Panc1 (cell line): ENCODE measurements around the gene GNLY. TPM values are rescaled to one million over a fixed set of nuclear protein-coding genes. Genes with fewer than 3 reads are reported as not detected.

ENCODE experiments used
- ATAC-seq: fragments of 200-7000 bp; cut with Tn5 transposase; 2 replicates; pipeline ENCODE4 v1.9.1; 2020; ENCODE audit warnings: mild to moderate bottlenecking, moderate library complexity
- BruUV-seq: library from RNA; stranded (reverse); fragments of 400-500 nt; replicated peaks from 2 replicates; lab custom pipeline; 2021; lab: Mats Ljungman, UMichigan
- CTCF ChIA-PET: fragments of 300-600 bp; sonication (Branson Sonifier 250); formaldehyde crosslinking; loops from one replicate; lab custom pipeline; 2022; ENCODE audit warnings: antibody characterized with exemption; lab: Charles Lee
- POLR2A ChIA-PET: fragments of 300-600 bp; sonication (Branson Sonifier 250); formaldehyde crosslinking; loops from one replicate; lab custom pipeline; 2022; ENCODE audit warnings: antibody characterized with exemption; lab: Charles Lee
- DNase-seq: peaks from one replicate; pipeline ENCODE4 v3.0.0-alpha.2; 2010; ENCODE audit warnings: low read depth, low spot score
- H3K27ac ChIP-seq: 2 replicates; pipeline ENCODE4 v1.5.1; 2011; ENCODE audit warnings: mild to moderate bottlenecking, low read length, inconsistent platforms
- H3K27me3 ChIP-seq: fragments of 200-500 bp; sonication (Bioruptor generic); 2 replicates; pipeline ENCODE4 v1.6.0; 2014; ENCODE audit warnings: low read length, inconsistent platforms; ENCODE audit not compliant: control insufficient read depth, insufficient read depth
- H3K36me3 ChIP-seq: fragments of 200-500 bp; sonication (Bioruptor generic); 2 replicates; pipeline ENCODE4 v1.5.1; 2014; ENCODE audit warnings: inconsistent platforms, mild to moderate bottlenecking, low read length, moderate library complexity; ENCODE audit not compliant: control insufficient read depth, insufficient read depth
- H3K4me1 ChIP-seq: 2 replicates; pipeline ENCODE4 v1.5.1; 2011; ENCODE audit warnings: inconsistent platforms, mild to moderate bottlenecking, low read length, moderate library complexity; ENCODE audit not compliant: control insufficient read depth, insufficient read depth
- H3K4me3 ChIP-seq, 2 experiments: 2 replicates each; pipeline ENCODE4 v1.5.1; 2011 to 2012; ENCODE audit warnings: low read depth in 2 of 2, low read length in 2 of 2, mild to moderate bottlenecking in 2 of 2, inconsistent platforms in 1 of 2, moderate library complexity in 1 of 2
- H3K9me3 ChIP-seq: fragments of 200-500 bp; sonication (Bioruptor generic); 2 replicates; pipeline ENCODE4 v1.5.1; 2014; ENCODE audit warnings: low read depth, mild to moderate bottlenecking, inconsistent platforms, low read length, moderate library complexity; ENCODE audit not compliant: control insufficient read depth, insufficient read depth
- POLR2AphosphoS5 ChIP-seq: IDR thresholded peaks from 2 replicates; pipeline ENCODE4 v1.6.1; 2012; ENCODE audit warnings: mild to moderate bottlenecking, low read depth, low read length, moderate library complexity
- SIN3A ChIP-seq: IDR thresholded peaks from 2 replicates; pipeline ENCODE4 v1.6.1; 2012; ENCODE audit warnings: low read depth, mild to moderate bottlenecking, low read length, moderate library complexity, borderline replicate concordance; ENCODE audit not compliant: insufficient read depth
- TCF7L2 ChIP-seq: IDR thresholded peaks from 2 replicates; pipeline ENCODE4 v1.6.1; 2011; ENCODE audit warnings: mild to moderate bottlenecking, low read depth, low read length, inconsistent platforms
- in situ Hi-C: cut with HindIII; loops from 2 replicates; pipeline ENCODE4 v1.10.0; 2016; ENCODE audit warnings: low sequenced_read_pairs, low pct_unique_long_range_greater_than_20kb
- intact Hi-C: fragments of 100-400 bp; cut with micrococcal nuclease; formaldehyde crosslinking; loops from one replicate; pipeline ENCODE4 v1.10.0; 2022; ENCODE audit not compliant: unreplicated experiment
- total RNA-seq: library from RNA; stranded (reverse); gene quantifications from one replicate; pipeline ENCODE4 v1.2.1, GENCODE V29; 2021; ENCODE audit not compliant: unreplicated experiment
- TF ChIP-seq, protein P1 (sequence below), 2 experiments: IDR thresholded peaks; 2 replicates each; pipeline ENCODE4 v1.6.1; 2011 to 2012; ENCODE audit warnings: low read depth in 2 of 2, control low read depth in 1 of 2, low read length in 1 of 2, mild to moderate bottlenecking in 1 of 2, moderate library complexity in 1 of 2; ENCODE audit not compliant: insufficient read depth in 1 of 2
- TF ChIP-seq, protein P2 (sequence below): fragments of 450-650 bp; IDR thresholded peaks from 2 replicates; pipeline ENCODE4 v1.5.1; 2017; ENCODE audit warnings: mild to moderate bottlenecking

Gene GNLY
- total RNA-seq, 1 experiment from 2014 or later, result not detected

DNA sequence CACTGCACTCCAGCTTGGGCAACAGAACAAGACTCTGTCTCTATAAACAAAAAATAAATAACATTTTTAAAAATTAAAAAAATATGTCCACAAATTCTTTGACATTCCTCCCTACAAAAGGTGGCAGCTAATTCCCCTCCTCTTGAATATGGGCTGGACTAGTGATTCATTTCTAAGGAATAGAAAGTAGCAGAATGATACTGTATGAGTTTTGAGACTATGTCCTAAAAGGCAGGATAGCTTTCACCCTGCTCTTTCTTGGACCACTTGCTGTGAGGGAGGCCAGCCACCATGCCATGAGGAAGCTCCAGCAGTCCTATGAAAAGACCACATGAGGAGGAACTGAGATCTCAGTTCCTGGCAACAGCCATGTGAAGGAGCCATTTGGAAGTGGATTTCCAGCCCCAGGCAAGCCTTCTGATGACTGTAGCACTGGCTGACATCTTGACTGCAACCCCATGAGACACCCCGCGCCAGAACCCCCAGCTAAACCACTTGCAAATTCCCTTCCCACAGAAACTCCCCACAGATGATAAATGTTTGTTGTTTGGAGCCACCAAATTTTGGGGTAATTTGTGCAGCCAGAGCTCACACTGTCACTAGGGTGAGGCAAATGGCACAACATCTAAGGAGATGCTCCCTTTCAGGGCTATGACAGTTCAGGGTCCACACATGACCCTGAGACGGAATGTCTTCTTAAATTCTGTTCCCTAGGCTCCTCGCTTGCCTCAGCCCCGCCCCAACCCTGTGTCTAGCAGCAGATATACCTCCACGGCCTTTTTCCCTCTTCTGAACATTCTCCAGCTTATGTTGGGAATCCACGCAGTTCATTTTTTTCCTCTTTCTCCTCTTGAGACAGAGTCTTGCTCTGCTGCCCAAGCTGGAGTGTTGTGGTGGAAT lies 42.5 kb downstream of the GNLY start:
- no peak for DNase-seq
- Histone ChIP-seq H3K4me3 (no peak overlapping the region), H3K4me1 (peaks cover 5% of the 10 kb centered on the region), H3K27me3 (no peaks in the 10 kb centered on the region), H3K9me3 (no peaks in the 10 kb centered on the region), H3K27ac (no peak overlapping the region), H3K36me3 (no peaks in the 10 kb centered on the region)
- no peak for ATAC-seq
- ChIA-PET CTCF (interaction anchor here (0.7 kb wide), 2 partner anchors 32 to 33 kb away, joined by 3 to 6 read pairs; no protein-coding TSS in a partner anchor), POLR2A (interaction anchor here (0.9 kb wide), 1 partner anchor 17 kb away, joined by 3 read pairs; the partner anchor contains the start of gene ATOH8)
- in situ Hi-C loops, result no loop called here
- TF ChIP-seq, protein P1, sequence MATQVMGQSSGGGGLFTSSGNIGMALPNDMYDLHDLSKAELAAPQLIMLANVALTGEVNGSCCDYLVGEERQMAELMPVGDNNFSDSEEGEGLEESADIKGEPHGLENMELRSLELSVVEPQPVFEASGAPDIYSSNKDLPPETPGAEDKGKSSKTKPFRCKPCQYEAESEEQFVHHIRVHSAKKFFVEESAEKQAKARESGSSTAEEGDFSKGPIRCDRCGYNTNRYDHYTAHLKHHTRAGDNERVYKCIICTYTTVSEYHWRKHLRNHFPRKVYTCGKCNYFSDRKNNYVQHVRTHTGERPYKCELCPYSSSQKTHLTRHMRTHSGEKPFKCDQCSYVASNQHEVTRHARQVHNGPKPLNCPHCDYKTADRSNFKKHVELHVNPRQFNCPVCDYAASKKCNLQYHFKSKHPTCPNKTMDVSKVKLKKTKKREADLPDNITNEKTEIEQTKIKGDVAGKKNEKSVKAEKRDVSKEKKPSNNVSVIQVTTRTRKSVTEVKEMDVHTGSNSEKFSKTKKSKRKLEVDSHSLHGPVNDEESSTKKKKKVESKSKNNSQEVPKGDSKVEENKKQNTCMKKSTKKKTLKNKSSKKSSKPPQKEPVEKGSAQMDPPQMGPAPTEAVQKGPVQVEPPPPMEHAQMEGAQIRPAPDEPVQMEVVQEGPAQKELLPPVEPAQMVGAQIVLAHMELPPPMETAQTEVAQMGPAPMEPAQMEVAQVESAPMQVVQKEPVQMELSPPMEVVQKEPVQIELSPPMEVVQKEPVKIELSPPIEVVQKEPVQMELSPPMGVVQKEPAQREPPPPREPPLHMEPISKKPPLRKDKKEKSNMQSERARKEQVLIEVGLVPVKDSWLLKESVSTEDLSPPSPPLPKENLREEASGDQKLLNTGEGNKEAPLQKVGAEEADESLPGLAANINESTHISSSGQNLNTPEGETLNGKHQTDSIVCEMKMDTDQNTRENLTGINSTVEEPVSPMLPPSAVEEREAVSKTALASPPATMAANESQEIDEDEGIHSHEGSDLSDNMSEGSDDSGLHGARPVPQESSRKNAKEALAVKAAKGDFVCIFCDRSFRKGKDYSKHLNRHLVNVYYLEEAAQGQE (IDR thresholded peaks at IDR 0.05; ENCODE audit: insufficient read depth in 1 of 2, low read depth in 2 of 2, low read length in 1 of 2), result no peak
- TF ChIP-seq POLR2AphosphoS5, result no peak
- TF ChIP-seq, protein P2, sequence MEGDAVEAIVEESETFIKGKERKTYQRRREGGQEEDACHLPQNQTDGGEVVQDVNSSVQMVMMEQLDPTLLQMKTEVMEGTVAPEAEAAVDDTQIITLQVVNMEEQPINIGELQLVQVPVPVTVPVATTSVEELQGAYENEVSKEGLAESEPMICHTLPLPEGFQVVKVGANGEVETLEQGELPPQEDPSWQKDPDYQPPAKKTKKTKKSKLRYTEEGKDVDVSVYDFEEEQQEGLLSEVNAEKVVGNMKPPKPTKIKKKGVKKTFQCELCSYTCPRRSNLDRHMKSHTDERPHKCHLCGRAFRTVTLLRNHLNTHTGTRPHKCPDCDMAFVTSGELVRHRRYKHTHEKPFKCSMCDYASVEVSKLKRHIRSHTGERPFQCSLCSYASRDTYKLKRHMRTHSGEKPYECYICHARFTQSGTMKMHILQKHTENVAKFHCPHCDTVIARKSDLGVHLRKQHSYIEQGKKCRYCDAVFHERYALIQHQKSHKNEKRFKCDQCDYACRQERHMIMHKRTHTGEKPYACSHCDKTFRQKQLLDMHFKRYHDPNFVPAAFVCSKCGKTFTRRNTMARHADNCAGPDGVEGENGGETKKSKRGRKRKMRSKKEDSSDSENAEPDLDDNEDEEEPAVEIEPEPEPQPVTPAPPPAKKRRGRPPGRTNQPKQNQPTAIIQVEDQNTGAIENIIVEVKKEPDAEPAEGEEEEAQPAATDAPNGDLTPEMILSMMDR, result no peak
- no peak for TF ChIP-seq TCF7L2
- TF ChIP-seq SIN3A, result no peak
- no TSS peak for BruUV-seq
- intact Hi-C loops, result no loop called here

DNA sequence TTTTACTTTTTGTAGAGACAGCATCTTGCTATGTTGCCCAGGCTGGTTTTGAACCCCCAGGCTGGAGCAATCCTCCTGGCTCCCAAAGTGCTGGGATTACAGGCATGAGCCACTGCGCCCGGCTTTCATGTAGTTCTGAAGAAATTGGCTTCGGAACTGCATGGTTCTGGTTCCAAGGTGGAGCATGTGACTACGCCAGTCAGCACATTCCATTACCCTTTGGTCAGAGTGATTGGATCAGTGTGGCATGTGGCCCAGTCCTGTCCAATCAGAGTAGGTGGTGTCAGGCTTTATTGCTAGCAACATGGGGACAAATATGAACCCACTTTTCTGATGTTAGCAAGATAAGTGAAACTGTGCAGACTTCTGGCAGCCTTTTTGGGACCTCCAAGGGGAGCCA lies 43.3 kb downstream of the GNLY start:
- POLR2A ChIA-PET, result interaction anchor here (0.9 kb wide), 1 partner anchor 16 kb away, joined by 3 read pairs; the partner anchor contains the start of gene ATOH8
- intact Hi-C loops, result no loop called here
- TF ChIP-seq, protein P1 (IDR thresholded peaks at IDR 0.05; ENCODE audit: insufficient read depth in 1 of 2, low read depth in 2 of 2, low read length in 1 of 2), result no peak
- no peak for TF ChIP-seq TCF7L2
- TF ChIP-seq, protein P2, result no peak
- no peak for TF ChIP-seq POLR2AphosphoS5
- TF ChIP-seq SIN3A, result no peak
- Histone ChIP-seq H3K9me3 (no peaks in the 10 kb centered on the region), H3K36me3 (no peaks in the 10 kb centered on the region), H3K27me3 (no peaks in the 10 kb centered on the region), H3K4me1 (peaks cover 13% of the 10 kb centered on the region), H3K27ac (no peak overlapping the region), H3K4me3 (no peak overlapping the region)
- in situ Hi-C loops, result no loop called here
- ATAC-seq, result no peak
- BruUV-seq, result no TSS peak
- CTCF ChIA-PET, result no interaction called here
- no peak for DNase-seq
